Measurements from ENCODE around the gene CD47. TPM values are rescaled to one million over a fixed set of nuclear protein-coding genes. Genes with fewer than 3 reads are reported as not detected.

CD47 gene
- total and polyA plus RNA-seq, 3 donors from 2014 or later, result 43.5 to 129 (median 49.9) TPM

DNA sequence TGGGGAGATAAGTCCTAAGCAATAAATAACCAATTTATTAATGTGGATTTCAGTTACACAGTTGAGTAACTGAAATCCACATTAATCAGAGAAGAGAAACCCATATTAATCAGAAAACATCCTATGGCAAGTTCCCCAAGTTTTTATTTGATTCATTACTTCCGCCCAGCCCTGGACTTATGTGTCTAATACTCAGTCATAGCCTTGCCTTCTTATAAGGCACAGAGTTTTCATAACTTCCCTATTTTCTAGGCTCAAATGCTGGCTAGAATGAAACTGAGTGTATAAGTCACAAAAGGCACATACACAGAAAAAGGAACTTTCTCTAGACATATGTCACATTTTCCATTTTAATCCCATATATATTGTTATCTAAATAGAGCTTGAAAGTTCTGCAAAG, 28.8 kb downstream of the CD47 start:
- WGBS, 2 donors, result 90 to 92% methylated on average over 1 of the region's 1 CpG
- Histone ChIP-seq H3K27me3 (no peaks in the 10 kb centered on the region), H3K4me1 (no peaks in the 10 kb centered on the region), H3K9me3 (no peaks in the 10 kb centered on the region), H3K4me3 (no peak overlapping the region), H3K36me3 (ENCODE audit: low read depth, missing control alignments) (no peaks in the 10 kb centered on the region), H3K27ac (no peak overlapping the region)
- no peak for TF ChIP-seq POLR2A (IDR thresholded peaks at IDR 0.05)
- TF ChIP-seq, protein P1, sequence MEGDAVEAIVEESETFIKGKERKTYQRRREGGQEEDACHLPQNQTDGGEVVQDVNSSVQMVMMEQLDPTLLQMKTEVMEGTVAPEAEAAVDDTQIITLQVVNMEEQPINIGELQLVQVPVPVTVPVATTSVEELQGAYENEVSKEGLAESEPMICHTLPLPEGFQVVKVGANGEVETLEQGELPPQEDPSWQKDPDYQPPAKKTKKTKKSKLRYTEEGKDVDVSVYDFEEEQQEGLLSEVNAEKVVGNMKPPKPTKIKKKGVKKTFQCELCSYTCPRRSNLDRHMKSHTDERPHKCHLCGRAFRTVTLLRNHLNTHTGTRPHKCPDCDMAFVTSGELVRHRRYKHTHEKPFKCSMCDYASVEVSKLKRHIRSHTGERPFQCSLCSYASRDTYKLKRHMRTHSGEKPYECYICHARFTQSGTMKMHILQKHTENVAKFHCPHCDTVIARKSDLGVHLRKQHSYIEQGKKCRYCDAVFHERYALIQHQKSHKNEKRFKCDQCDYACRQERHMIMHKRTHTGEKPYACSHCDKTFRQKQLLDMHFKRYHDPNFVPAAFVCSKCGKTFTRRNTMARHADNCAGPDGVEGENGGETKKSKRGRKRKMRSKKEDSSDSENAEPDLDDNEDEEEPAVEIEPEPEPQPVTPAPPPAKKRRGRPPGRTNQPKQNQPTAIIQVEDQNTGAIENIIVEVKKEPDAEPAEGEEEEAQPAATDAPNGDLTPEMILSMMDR (IDR thresholded peaks at IDR 0.05), result no peak
- DNase-seq, result no peak
- intact Hi-C loops (cut with DNase I; ENCODE audit: low total_unique reads), result no loop called here

DNA sequence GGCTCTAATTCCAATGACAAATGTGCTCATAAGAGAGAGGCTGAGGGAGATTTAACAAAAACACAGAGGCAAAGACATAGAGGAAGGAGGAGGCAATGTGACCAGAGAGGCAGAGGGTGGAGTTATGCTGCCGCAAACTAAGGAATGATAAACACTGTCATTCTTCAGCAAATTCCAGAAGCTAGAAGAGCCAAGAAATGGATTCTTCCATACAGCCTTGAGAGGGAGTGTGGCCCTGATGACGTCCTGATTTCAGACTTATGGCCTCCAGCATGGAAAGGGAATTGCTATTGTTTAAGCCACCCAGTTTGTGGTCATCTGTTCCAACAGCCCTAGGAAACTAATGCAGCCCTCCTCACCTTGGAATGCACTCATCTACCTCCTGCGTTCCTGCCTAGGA, 30.5 kb downstream of the CD47 start:
- no peak overlapping the region for H3K4me3 ChIP-seq
- TF ChIP-seq, protein P1 (IDR thresholded peaks at IDR 0.05), result no peak
- no peaks in the 10 kb centered on the region for H3K27me3 ChIP-seq
- 86 to 87% methylated on average over 3 of the region's 3 CpGs for WGBS, 2 donors
- no peak overlapping the region for H3K27ac ChIP-seq
- H3K36me3 ChIP-seq (ENCODE audit: low read depth, missing control alignments), result no peaks in the 10 kb centered on the region
- H3K9me3 ChIP-seq, result no peaks in the 10 kb centered on the region
- intact Hi-C loops (cut with DNase I; ENCODE audit: low total_unique reads), result no loop called here
- no peak for DNase-seq
- H3K4me1 ChIP-seq, result no peaks in the 10 kb centered on the region

DNA sequence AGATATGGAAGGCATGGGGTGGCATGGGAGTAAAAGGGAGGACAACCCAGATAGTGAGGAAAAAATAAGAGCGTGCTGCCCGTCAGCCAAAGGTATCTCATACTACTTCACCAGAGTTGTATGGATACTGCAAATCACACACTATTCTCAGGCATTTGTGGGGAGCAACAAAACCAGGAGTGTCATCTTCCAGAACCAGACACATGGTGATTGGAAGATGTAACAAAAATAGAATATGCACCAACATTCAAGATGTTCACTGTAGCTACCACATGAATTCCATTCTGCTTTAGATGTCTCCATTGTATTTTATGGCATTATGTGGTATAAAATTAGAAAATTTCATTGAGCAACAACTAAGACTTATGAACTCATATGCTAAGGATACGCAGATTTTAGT, 34.9 kb downstream of the CD47 start:
- DNase-seq, result no peak
- no peaks in the 10 kb centered on the region for H3K36me3 ChIP-seq (ENCODE audit: low read depth, missing control alignments)
- intact Hi-C loops (cut with DNase I; ENCODE audit: low total_unique reads), result no loop called here
- H3K4me3 ChIP-seq, result no peak overlapping the region
- TF ChIP-seq POLR2A (IDR thresholded peaks at IDR 0.05), result no peak
- TF ChIP-seq, protein P1 (IDR thresholded peaks at IDR 0.05), result no peak
- H3K9me3 ChIP-seq, result no peaks in the 10 kb centered on the region
- H3K4me1 ChIP-seq, result no peaks in the 10 kb centered on the region
- H3K27ac ChIP-seq, result no peak overlapping the region
- 82 to 87% methylated on average over 3 of the region's 3 CpGs for WGBS, 2 donors
- H3K27me3 ChIP-seq, result no peaks in the 10 kb centered on the region

DNA sequence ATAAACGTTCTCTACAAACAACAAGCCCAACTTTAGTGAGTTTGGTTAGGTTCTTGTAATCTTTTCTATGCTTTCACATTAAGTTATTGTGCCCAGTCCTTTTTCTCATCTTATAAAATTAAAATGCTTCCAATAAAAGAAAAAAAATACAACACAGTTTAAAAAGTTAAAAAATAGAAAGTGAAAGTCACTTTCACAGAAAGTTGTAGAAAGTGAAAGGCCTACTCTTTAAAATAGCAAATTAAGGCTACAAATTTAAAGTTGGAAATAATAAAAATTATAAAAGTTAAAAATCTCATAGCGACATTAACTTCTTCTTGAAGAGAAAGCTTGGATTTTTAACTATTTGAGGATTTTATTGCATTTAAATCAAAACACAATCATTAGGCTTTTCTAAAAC, 35.9 kb downstream of the CD47 start:
- DNase-seq, result no peak
- Histone ChIP-seq H3K4me1 (no peaks in the 10 kb centered on the region), H3K4me3 (no peak overlapping the region), H3K27ac (no peak overlapping the region), H3K36me3 (ENCODE audit: low read depth, missing control alignments) (no peaks in the 10 kb centered on the region), H3K27me3 (no peaks in the 10 kb centered on the region), H3K9me3 (no peaks in the 10 kb centered on the region)
- TF ChIP-seq POLR2A (IDR thresholded peaks at IDR 0.05), result no peak
- TF ChIP-seq, protein P1 (IDR thresholded peaks at IDR 0.05), result no peak
- 86 to 91% methylated on average over 2 of the region's 2 CpGs for WGBS, 2 donors
- intact Hi-C loops (cut with DNase I; ENCODE audit: low total_unique reads), result no loop called here

DNA sequence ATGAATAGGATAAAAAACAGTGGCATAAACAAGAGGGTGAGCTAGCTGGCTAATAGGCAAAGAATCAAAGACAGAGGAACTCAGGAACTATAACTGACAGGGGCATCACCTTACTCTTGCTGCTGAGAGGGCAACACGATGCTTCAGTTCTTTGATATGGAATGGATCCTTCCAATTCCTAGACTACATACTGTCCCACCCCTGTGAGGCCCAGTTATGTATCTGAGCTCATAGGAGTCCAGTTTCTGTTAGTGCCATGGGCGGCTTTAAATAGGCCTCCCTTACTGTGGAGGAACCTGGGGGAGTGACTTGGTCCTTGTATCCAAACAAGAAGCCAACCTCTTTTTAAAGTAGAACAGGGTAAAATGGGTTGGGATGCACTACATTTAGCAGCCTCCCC, 37.3 kb downstream of the CD47 start:
- Histone ChIP-seq H3K9me3 (no peaks in the 10 kb centered on the region), H3K27me3 (no peaks in the 10 kb centered on the region), H3K36me3 (ENCODE audit: low read depth, missing control alignments) (no peaks in the 10 kb centered on the region), H3K4me1 (no peaks in the 10 kb centered on the region), H3K4me3 (no peak overlapping the region), H3K27ac (no peak overlapping the region)
- intact Hi-C loops (cut with DNase I; ENCODE audit: low total_unique reads), result no loop called here
- TF ChIP-seq, protein P1 (IDR thresholded peaks at IDR 0.05), result no peak
- no peak for TF ChIP-seq POLR2A (IDR thresholded peaks at IDR 0.05)
- DNase-seq, result no peak
- WGBS, 2 donors, result 87% methylated on average over 2 of the region's 2 CpGs
